ENCODE data around the gene SOCS4.

The SOCS4 gene

DNA sequence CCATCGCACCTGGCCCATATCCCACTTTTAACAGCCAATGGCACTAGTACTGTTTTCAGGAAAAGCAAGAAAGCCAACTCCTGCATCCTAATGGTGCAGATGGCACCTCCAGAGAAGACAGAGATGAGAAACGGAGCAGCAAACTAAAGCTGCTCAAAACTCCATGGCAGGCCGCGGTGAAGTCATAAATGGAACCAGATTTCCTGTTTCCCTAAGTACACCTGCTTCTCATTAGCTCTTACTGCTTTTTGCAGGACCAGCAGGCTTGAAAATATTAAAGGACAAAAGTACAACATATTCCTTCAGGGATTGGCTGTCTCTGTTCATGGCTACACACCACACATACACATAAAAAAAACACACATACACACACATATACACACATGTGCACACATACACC lies 65.3 kb downstream of the SOCS4 start:
- DNase-seq, result no peak

DNA sequence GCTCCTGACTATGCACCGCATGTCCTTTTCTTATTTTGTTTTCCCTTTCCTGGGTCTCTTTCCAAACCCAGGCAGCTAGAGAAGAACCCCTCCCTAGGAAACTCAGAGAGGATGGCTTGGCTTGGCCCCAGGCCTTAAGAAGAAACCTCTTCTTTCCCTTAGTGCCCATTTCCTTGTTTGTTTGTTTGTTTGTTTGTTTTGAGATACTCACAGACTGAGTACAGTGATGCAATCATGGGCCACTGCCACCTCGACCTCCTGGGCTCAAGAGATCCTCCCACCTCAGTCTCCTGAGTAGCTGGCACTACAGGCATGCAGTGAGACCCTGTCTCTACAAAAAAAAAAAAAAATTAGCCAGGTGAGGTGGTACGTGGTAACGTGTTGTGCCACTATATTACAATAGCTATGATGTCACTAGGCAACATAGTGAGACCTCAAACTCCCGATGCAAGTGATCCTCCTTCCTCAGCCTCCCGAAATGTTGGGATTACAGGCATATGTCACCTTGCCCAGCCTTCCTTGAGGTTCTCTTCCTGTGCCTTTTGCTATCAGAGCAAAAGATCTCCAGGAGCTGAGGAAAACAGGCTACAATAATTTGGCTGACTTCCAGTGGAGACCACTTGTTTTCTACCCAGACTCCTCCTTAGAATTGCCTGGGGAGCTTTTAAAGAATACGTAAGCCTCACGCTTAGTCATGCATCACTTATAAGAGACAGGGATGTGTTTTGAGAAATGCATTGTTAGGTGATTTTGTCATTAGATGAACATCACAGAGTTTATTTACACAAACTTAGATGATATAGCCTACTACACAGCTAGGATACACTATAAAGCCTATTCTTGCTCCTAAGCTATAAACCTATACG lies 67.5 kb downstream of the SOCS4 start:
- DNase-seq, result peak; percentile 96

GRCh38 chr14:55097881-55098560 lies 71.0 kb downstream of the SOCS4 start:
- DNase-seq, result peak; percentile 93

- no peak for DNase-seq
Measured at GRCh38 chr14:55098561-55098898, 71.5 kb downstream of the SOCS4 start.

Data from DMS79 (cell line).